ENCODE results near the gene ATP8B4.

DNA sequence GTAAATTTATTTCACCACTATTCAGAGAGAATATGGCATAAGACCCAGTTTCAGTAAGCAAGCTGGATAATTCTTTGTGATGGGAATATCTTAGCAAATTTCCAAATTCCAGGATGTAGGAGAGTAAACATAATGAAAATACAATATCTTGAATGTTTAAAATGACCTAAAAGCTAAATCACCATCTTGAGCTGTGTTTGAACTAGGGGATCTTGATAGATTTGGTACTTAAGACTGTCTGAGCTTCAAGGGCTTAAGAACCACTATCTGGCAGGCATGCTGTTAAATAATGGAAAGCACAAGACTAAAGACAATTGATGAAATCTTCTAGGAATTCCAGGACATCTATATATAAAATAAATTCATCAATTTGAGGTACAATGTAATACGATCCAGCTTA, 217.7 kb downstream of the ATP8B4 start:
- TF ChIP-seq, protein P1, sequence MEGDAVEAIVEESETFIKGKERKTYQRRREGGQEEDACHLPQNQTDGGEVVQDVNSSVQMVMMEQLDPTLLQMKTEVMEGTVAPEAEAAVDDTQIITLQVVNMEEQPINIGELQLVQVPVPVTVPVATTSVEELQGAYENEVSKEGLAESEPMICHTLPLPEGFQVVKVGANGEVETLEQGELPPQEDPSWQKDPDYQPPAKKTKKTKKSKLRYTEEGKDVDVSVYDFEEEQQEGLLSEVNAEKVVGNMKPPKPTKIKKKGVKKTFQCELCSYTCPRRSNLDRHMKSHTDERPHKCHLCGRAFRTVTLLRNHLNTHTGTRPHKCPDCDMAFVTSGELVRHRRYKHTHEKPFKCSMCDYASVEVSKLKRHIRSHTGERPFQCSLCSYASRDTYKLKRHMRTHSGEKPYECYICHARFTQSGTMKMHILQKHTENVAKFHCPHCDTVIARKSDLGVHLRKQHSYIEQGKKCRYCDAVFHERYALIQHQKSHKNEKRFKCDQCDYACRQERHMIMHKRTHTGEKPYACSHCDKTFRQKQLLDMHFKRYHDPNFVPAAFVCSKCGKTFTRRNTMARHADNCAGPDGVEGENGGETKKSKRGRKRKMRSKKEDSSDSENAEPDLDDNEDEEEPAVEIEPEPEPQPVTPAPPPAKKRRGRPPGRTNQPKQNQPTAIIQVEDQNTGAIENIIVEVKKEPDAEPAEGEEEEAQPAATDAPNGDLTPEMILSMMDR (IDR thresholded peaks at IDR 0.05; ENCODE audit: borderline replicate concordance, extremely low read depth, low read length, poor library complexity, severe bottlenecking): no peak
- TF ChIP-seq EZH2 (IDR thresholded peaks at IDR 0.05; ENCODE audit: borderline replicate concordance, low read depth, low read length, severe bottlenecking): no peak

Data from DND-41 (cell line).